HG03135 (cell line): ENCODE measurements around the gene RAD51C.
"Not testable (repeated sequence)": the region's sequence is repeated elsewhere in the genome, so short reads cannot be mapped to it uniquely, and the experiment has no call there.

Experiments
- ATAC-seq: cut with Tn5 transposase; IDR thresholded peaks from one replicate; pipeline ENCODE4 v1.9.1; 2021; ENCODE audit warnings: mild to moderate bottlenecking, moderate library complexity; ENCODE audit not compliant: unreplicated experiment

Gene RAD51C

DNA sequence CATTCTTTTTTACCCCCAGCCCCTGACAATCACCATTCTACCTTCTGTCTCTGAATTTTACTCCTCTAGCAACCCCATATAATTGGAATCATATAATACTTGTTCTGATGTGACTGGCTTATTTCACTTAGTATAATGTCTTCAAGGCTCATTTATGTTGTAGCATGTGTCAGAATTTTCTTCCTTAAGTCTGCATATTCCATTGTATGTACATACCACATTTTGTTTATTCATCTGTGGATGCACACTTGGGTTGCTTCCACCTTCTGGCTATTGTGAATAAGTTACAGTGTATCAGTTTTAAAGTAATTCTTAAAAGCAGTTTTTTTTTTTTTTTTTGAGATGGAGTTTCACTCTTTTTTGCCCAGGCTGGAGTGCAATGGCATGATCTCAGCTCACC, 38.5 kb downstream of the RAD51C start:
- ATAC-seq, result no peak

DNA sequence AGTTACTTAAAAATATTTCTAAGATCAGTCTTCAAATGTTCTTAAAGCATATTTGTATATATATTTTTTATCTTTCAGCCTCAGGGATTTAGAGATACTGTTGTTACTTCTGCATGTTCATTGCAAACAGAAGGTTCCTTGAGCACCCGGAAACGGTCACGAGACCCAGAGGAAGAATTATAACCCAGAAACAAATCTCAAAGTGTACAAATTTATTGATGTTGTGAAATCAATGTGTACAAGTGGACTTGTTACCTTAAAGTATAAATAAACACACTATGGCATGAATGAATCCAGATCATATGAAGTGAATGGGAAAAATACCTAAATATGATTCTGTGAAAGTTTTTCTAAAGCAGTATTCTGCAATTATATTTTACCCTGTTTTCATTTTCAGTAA, 41.6 kb downstream of the RAD51C start:
- ATAC-seq, result no peak

DNA sequence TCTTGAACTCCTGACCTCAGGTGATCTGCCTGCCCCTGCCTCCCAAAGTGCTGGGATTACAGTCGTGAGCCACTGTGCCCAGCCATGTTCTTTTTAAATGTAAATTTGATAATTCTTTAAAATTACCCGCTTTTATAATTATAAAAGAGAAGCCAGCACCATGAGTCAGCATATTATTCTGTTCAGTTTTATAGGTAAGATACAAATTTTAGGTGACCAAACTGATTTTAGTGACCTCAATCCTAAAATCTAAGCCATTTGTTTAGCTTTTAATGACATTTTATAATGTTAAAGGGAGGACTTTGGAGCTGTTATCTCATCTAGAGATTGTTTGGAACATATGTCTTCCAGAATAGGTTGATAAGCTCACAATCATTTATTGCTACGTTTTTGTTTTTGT, 42.4 kb downstream of the RAD51C start:
- no peak for ATAC-seq

DNA sequence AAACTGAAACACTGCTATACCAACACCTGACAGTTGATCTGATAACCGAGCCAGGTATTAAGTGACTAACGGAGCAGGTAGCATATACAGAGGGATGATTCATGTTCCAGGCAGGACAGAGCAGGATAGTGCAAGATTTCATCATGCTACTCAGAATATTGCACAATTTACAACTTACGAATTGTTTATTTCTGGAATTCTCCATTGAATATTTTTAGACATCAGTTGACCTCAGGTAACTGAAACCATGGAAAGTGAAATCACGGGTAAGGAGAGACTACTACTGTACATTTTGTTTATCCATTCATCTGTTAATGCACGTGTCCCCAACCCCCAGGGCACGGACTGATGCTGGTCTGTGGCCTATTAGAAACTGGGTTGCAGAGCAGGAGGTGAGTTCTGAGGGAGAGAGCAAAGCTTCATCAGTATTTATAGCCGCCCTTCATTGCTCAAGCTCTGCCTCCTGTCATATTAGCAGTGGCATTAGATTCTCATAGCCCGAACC, 48.8 kb downstream of the RAD51C start:
- ATAC-seq, result no peak

DNA sequence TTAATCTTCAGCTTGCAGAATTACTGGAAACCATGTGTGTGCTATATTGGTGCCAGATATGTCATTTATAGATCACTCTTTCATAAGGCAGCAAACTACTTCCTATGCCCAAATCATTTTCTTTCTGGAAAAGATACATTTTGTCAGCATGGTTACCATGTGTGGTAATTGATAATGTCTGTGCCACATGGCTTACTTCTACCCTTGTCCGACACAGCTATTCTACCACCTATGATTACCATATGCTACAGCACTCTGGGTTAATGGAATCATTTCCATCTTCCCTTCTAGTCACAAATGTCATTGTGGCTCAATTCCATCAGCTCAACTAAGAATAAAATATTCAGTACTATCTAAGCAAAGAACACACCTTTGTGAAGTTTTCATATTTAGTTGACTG, 55.3 kb downstream of the RAD51C start:
- ATAC-seq, result no peak

DNA sequence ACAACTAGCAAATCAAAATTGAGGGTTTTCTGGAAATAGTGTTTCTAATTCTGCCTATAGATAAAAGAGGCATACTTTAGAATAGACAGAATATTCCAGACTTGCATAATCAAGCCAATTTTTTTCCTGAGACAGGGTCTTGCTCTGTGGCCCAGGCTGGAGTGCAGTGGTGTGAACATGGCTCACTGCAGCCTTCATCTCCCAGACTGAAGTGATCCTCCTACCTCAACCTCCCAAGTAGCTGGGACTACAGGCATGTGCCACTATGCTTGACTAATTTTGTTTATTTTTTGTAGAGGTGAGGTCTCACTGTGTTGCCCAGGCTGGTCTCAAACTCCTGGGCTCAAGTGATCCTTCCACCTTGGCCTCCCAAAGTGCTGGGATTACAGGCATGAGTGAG, 57.2 kb downstream of the RAD51C start:
- ATAC-seq, result not testable (repeated sequence)

GRCh38 chr17:58753026-58753425, 60.6 kb downstream of the RAD51C start:
- no peak for ATAC-seq

GRCh38 chr17:58755269-58755576, 62.8 kb downstream of the RAD51C start:
- ATAC-seq, result no peak

DNA sequence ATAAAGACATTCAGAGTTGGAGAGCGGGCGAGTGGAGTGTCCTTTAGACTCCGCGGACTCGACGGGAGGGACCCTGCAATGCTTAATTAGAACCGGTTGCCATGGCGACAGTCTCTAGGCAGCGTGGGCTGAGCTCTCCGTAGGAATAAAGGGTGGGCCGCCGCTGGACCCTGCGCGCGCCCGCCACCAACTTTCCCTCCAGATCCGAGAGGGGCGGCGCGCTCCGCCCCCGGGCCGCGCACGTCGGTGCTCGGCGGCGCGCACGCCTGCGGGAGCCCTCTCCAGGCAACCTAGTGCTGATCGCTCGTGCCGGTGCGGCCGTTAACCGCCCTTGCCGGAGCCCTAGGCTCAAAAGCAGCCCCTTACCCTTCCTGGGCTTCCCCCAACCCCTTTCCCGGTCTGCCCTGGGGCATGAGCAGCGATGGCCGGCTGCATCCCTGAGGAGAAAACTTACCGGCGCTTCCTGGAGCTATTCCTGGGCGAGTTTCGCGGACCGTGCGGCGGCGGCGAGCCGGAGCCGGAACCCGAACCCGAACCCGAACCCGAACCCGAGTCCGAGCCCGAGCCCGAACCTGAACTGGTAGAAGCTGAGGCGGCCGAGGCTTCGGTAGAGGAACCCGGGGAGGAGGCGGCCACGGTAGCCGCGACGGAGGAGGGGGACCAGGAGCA, 63.3 kb downstream of the RAD51C start, which contains the start of gene PPM1E:
TSS of gene PPM1E (plus strand) at position 278 of the 669 bp plus-strand sequence.
- ATAC-seq, result no peak

DNA sequence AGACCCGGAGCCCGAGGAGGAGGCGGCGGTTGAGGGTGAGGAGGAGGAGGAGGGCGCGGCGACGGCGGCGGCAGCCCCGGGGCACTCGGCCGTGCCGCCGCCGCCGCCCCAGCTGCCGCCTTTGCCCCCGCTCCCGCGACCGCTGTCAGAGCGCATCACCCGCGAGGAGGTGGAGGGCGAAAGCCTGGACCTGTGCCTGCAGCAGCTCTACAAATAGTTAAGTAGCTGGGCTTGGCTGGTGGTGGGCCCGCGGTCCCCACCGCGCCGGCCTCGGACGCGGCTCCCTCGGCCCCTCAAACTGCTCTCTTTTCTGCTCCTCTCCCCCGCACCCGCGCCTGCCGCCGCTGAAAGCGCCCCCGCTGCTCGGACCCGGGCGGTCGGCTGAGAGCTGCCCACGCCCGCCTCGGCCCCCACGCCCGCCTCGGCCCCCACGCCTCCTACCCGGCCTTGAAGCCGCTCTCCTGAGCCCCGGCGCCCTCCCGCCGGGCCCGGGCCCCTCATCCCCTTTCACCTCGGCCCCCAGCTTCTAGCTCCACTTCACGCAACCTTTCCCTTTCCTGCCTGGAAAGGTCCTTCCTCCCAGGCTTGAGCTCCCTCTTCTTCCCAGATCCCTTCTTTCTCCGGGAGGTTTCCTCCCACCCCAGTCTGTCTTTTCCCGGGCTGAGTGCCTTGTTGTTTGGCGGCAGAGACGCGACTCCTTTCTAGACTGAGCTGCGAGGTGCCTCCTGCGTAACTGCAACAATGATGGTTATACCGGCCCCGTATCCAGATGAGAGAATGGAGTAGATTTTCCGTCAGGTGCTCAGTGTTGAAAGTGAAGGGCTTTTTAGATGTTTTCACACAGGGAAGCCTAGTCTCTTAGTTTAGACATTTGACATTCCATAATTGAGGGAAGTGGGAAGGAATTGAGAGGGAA, 64.1 kb downstream of the RAD51C start:
- ATAC-seq, result no peak

DNA sequence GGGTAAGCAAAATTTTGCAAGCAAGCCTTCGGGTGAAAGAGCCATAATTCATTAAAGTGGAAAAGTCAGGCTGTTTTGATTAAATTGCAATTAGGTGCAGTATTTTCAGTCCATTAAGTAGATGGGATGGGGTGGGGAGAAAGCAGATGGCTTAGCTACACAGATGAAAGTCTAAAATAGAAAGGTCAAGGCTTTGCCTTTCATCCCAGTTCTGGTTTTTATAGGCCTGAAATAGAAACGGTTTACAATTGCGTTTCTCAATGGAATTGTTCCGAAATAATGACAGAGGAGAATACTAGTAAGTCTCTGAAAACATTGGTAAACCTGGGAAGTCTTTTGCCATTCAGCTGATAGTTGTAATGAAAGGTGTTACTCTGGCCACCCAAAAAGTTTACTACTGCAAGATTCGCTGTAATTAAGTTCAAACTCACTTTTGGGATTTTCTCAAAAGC, 64.8 kb downstream of the RAD51C start:
- ATAC-seq, result no peak

GRCh38 chr17:58758890-58759289, 66.5 kb downstream of the RAD51C start:
- no peak for ATAC-seq

- ATAC-seq, result no peak
Observed at GRCh38 chr17:58759522-58759921, 67.1 kb downstream of the RAD51C start.

- ATAC-seq, result no peak
Observed at GRCh38 chr17:58760248-58760647, 67.8 kb downstream of the RAD51C start.

DNA sequence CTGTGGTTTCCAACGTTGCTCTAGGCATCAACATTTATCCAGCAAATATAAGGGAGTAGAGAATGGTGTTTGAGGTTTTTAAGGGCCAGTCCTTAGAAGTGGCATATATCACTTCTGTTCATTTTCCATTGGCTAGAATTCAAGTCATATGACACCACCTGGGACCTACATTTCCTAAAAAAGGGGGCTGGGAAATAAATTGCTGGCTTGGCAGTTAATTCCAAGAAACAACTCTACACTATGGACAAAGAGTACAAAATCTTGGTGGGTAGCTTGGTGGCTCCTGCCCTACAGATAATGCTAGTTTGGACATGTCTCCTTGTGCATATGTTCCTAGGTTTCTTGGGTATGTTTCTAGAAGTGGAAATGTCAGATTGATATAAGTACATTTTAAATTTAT, 70.9 kb downstream of the RAD51C start:
- no peak for ATAC-seq

GRCh38 chr17:58764373-58764772, 72.0 kb downstream of the RAD51C start:
- no peak for ATAC-seq

DNA sequence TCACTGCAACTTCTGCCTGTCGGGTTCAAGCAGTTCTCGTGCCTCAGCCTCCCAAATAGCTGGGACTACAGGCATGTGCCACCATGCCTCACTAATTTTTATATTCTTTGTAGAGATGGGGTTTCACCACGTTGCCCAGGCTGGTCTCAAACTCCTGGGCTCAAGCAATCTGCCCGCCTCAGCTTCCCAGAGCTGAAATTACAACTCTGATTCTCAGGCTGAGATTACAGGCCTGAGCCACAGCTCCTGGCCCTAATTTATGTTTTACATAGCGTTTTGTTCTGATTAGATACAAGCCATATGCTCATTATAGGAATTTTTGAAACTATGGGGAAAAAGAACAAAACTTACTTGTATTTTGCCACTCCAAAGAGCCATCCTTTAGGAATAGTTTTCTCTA, 86.1 kb downstream of the RAD51C start:
- ATAC-seq, result not testable (repeated sequence)

DNA sequence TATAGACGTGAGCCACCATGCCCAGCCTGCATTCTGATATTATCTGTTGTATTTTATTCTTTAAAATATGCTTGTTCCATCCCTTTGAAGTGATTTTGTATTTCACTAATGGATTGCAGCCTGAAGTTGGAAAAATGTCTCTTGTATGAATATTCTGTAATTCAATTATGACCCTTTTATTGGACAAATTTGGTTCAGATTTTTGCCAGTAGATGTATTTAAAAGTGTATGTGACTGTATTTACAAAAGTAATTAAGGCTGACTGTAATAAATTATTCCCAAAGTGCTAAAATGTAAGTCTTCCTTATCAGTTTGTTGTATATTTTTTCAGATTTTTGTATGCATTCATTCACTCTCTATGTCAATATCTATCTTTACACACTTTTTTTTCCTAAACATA, 87.0 kb downstream of the RAD51C start:
- no peak for ATAC-seq

DNA sequence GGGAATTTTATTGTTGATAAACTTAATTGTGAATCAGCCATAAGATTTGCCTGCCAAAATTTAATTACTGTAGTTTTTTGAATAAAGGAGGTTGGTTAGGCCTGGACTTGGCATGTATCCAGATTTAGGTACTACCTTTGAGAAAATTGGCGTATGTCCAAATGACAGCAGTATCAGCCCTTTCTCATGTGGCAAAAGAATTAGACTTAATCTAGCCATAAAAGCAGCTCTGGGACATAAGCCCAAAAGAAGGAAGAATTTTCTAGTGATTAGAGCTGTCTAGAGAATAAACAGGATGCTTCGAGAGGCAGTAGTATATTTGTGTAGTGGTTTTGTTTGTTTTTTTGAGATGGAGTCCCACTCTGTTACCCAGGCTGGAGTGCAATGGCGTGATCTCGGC, 91.0 kb downstream of the RAD51C start:
- ATAC-seq, result no peak

DNA sequence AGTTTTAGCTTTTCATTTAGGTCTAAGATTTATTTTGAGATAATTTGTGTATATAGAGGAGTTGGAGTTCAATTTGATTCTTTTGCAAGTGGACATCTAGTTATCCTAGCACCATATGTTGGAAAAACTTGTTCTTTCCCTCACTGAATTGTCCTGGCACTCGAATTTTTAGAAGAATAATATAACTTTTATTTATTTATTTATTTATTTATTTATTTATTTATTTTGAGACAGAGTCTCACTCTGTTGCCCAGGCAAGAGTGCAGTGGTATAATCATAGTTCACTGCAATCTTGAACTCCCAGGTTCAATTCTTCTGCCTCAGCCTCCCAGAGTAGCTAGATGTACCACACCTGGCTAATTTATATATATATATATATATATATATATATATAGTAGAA, 92.7 kb downstream of the RAD51C start:
- ATAC-seq, result no peak
